Left lobe of liver (tissue), 2 donors: ENCODE data around the gene SH2D1B. TPM values are rescaled to one million over a fixed set of nuclear protein-coding genes. Genes with fewer than 3 reads are reported as not detected.
"Not testable (repeated sequence)": the region's sequence is repeated elsewhere in the genome, so short reads cannot be mapped to it uniquely, and the experiment has no call there.

Experiments
- ATAC-seq: fragments of 200-7000 bp; cut with Tn5 transposase; one replicate; pipeline ENCODE4 v1.9.1; 2020; ENCODE audit warnings: mild to moderate bottlenecking, moderate library complexity
- DNase-seq: peaks from one replicate; pipeline ENCODE4 v3.0.0-alpha.2; 2020; ENCODE audit warnings: low spot score
- total RNA-seq: library from RNA; stranded (reverse); gene quantifications from one replicate; pipeline ENCODE4 v1.2.1, GENCODE V29; 2021
- donor health status: DM: no; HTN: no; CAD: no; lungs with moderate emphysema.
- donor health status: DM: no; HTN: yes; CAD: no.

The SH2D1B gene
- 0.10 TPM for total RNA-seq

GRCh38 chr1:162412002-162412401 is at the start of gene SH2D1B:
TSS of gene SH2D1B (minus strand) at chr1:162412136. CDS start at chr1:162412016, 120 bp downstream.
- DNase-seq (no peak), ATAC-seq (no peak)

GRCh38 chr1:162458236-162458635 is 46.3 kb upstream of the SH2D1B start:
- no peak for ATAC-seq
- DNase-seq, result no peak

GRCh38 chr1:162456323-162456722 is 44.4 kb upstream of the SH2D1B start:
- ATAC-seq (no peak), DNase-seq (no peak)

DNA sequence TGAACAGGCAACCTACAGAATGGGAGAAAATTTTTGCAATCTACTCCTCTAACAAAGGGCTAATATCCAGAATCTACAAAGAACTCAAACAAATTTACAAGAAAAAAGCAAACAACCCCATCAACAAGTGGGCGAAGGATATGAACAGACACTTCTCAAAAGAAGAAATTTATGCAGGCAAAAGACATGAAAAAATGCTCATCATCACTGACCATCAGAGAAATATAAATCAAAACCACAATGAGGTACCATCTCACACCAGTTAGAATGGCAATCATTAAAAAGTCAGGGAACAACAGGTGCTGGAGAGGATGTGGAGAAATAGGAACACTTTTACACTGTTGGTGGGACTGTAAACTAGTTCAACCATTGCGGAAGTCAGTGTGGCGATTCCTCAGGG is 42.4 kb upstream of the SH2D1B start:
- not testable (repeated sequence) for DNase-seq, ATAC-seq

GRCh38 chr1:162446946-162447345 is 35.0 kb upstream of the SH2D1B start:
- ATAC-seq, result no peak
- no peak for DNase-seq

GRCh38 chr1:162444903-162445302 is 33.0 kb upstream of the SH2D1B start:
- no peak for DNase-seq
- no peak for ATAC-seq

DNA sequence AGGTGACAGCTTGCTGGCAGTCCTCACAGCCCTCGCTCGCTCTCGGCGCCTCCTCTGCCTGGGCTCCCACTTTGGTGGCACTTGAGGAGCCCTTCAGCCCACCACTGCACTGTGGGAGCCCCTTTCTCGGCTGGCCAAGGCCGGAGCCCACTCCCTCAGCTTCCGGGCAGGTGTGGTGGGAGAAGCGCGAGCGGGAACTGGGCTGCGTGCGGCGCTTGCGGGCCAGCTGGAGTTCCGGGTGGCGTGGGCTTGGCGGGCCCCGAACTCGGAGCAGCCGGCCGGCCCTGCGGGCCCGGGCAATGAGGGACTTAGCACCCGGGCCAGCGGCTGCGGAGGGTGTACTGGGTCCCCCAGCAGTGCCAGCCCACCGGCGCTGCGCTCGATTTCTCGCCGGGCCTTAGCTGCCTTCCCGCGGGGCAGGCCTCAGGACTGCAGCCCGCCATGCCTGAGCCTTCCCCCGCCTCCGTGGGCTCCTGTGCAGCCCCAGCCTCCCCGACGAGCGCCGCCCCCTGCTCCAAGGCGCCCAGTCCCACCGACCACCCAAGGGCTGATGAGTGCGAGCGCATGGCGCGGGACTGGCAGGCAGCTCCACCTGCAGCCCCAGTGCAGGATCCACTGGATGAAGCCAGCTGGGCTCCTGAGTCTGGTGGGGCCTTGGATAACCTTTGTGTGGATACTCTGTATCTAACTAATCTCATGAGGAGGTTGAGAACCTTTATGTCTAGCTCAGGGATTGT is 21.2 kb upstream of the SH2D1B start:
- not testable (repeated sequence) for ATAC-seq

DNA sequence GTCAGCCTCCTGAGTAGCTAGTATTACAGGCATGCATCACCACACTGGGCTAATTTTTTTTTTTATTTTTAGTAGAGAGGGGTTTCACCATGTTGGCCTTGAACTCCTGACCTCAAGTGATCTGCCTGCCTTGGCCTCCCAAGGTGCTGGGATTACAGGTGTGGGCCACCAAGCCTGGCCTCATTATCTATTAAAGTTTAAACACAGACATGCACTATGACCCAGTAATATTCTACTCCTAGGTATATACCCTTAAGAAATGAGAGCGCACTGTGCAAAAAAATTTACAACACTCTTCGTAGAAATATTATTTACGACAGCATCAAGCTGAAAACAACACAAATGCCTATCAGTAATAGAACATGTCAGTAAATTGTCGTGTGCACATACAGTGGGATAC is 18.6 kb upstream of the SH2D1B start:
- DNase-seq (no peak), ATAC-seq (no peak)

More for the DNA sequence above, 21.2 kb upstream of the SH2D1B start:
- DNase-seq, result not testable (repeated sequence)

DNA sequence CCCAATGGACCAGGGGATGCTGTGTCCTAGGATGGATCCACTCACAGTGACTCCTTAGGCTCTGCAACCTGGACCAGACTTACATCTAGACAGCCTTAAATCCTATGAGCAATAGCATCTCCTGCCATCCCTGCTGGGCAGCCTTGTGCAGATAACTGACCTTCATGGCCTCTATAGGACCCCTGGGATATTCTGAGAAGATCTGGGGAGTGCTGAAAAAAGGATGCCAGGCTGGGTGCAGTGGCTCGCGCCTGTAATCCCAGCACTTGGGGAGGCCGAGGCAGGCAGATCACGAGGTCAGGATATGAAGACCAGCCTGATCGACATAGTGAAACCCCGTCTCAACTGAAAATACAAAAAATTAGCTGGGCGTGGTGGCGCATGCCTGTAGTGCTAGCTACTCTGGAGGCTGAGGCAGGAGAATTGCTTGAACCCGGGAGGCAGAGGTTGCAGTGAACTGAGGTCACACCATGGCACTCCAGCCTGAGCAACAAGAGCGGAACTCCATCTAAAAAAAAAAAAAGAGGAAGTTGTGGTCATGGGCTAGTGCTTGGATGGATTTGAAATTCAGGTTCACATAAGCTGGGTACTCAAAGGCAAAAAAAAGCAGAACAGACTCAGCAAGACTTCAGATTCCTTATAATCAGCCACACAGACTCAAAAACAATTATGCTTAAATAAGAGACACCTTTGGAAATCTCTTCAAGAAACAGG is 10.9 kb upstream of the SH2D1B start:
- DNase-seq (no peak), ATAC-seq (peak; percentile 23)

- DNase-seq (no peak), ATAC-seq (no peak)
Measured at GRCh38 chr1:162421258-162422164, 9.6 kb upstream of the SH2D1B start.

DNA sequence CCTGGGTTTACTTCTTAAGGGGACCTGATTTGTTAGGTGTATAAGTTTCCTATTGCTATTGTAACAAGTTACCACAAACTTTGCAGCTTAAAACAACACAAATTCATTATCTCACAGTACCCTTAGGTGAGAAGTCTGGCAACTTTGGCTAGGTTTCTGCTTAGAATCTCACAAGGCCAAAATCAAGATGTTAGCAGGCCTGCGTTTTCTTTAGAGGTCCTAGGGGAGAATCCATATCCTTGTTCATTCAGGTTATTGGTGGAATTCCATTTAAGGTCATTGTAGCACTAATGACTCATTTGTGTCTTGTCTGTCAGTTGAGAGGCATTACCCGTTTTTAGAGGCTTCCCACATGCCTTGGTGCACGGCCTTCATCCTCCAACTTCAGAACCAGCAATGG is 8.2 kb upstream of the SH2D1B start:
- ATAC-seq (no peak), DNase-seq (no peak)

DNA sequence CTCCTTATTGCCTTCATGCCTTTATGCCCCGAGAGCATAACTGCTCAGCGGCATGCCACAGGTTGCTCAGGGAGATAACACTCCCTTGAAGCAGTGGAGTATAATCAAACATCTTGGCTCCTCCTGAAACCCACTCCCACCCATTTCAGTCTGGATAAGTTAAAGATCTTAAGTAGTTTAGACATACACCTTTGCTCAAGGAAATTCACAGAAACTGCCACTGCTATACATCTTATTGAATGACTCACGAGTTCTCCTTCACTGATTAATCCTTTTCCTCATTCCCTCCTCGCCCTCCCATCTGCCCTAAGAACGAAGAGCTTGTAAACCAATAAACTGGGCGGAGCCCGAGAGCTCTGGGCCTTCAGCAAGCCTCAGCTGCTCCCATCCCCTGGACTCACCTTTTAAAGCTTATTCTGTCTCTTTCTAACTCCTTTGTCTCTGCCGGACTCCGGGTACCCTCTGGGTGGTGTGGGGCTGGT is 7.6 kb upstream of the SH2D1B start:
- DNase-seq, ATAC-seq: not testable (repeated sequence)

GRCh38 chr1:162418584-162418983 is 6.6 kb upstream of the SH2D1B start:
- ATAC-seq, DNase-seq: not testable (repeated sequence)

- DNase-seq (no peak), ATAC-seq (no peak)
Measured at GRCh38 chr1:162417650-162418049, 5.7 kb upstream of the SH2D1B start.

DNA sequence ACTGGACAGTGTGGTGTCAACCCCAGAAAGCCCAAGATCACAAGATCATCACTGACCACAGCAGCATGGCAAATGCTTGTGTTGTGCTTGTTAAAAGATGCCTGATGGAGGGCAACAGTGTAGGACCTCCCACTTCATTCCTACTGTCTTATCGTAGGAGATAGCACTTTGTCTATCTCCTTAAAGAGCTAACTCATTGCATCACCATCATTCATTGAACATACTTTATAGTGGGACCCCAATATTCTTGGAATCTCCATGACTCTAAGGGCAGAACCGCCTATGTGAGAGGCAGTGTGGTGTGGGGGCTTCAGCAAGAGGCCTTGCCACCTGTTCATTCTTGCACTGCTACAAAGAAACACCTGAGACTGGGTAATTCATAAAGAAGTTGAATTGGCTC is 5.0 kb upstream of the SH2D1B start:
- DNase-seq, result no peak

GRCh38 chr1:162416215-162416614 is 4.3 kb upstream of the SH2D1B start:
- DNase-seq, result no peak
- no peak for ATAC-seq

More for the DNA sequence above, 5.0 kb upstream of the SH2D1B start:
- ATAC-seq, result no peak

GRCh38 chr1:162407539-162407938 is 4.4 kb downstream of the SH2D1B start:
- no peak for ATAC-seq
- DNase-seq, result no peak

GRCh38 chr1:162406811-162407210 is 5.1 kb downstream of the SH2D1B start:
- ATAC-seq, result no peak

GRCh38 chr1:162405800-162406199 is 6.1 kb downstream of the SH2D1B start:
- no peak for DNase-seq
- no peak for ATAC-seq

More at GRCh38 chr1:162406811-162407210, 5.1 kb downstream of the SH2D1B start:
- no peak for DNase-seq

- no peak for DNase-seq
- no peak for ATAC-seq
Measured at GRCh38 chr1:162404550-162405160, 7.3 kb downstream of the SH2D1B start.
